Keratinocyte (primary cell): ENCODE measurements around the gene ATP6V0D1. TPM values are rescaled to one million over a fixed set of nuclear protein-coding genes. Genes with fewer than 3 reads are reported as not detected.

Experiments
- DNase-seq: peaks from one replicate; pipeline ENCODE4 v3.0.0-alpha.2; 2011; ENCODE audit warnings: low read depth, missing footprints, low spot score
- FAIRE-seq: peaks from 2 replicates; lab custom pipeline; 2011; peaks lifted over from hg19 to GRCh38; lab: Jason Lieb, UNC
- H2AFZ ChIP-seq: 2 replicates; pipeline ENCODE4 v1.6.0; 2012; ENCODE audit warnings: low read length, control low read depth, inconsistent platforms; ENCODE audit not compliant: control insufficient read depth
- H3K27ac ChIP-seq: 2 replicates; pipeline ENCODE4 v1.5.1; 2011; ENCODE audit warnings: low read length; ENCODE audit not compliant: control insufficient read depth, insufficient read depth
- H3K27me3 ChIP-seq: 3 replicates; pipeline ENCODE4 v1.6.0; 2011; ENCODE audit warnings: low read length; ENCODE audit not compliant: control insufficient read depth, insufficient read depth; ENCODE audit errors: extremely low read depth
- H3K36me3 ChIP-seq, 2 experiments: 2 replicates in 1 of 2; 3 replicates in 1 of 2; pipeline ENCODE4 v1.5.1; 2011; ENCODE audit warnings: low read length in 2 of 2, mild to moderate bottlenecking in 1 of 2; ENCODE audit not compliant: control insufficient read depth in 2 of 2, insufficient read depth in 2 of 2; ENCODE audit errors: extremely low read depth in 1 of 2
- H3K4me1 ChIP-seq: 3 replicates; pipeline ENCODE4 v1.5.1; 2011; ENCODE audit warnings: low read length; ENCODE audit not compliant: control insufficient read depth, insufficient read depth; ENCODE audit errors: extremely low read depth
- H3K4me2 ChIP-seq: 3 replicates; pipeline ENCODE4 v1.6.0; 2011; ENCODE audit warnings: low read depth, low read length; ENCODE audit not compliant: control insufficient read depth, insufficient read depth; ENCODE audit errors: extremely low read depth
- H3K4me3 ChIP-seq, 3 experiments: fragments of 200-600 bp in 1 of 3; sonication (generic) in 1 of 3; 2 replicates in 2 of 3; 3 replicates in 1 of 3; pipeline ENCODE4 v1.5.1; 2011 to 2016; ENCODE audit warnings: low read length in 3 of 3, mild to moderate bottlenecking in 3 of 3, control low read depth in 2 of 3, inconsistent platforms in 1 of 3, low read depth in 1 of 3, mixed read lengths in 1 of 3, mixed run types in 1 of 3, moderate library complexity in 1 of 3; ENCODE audit not compliant: control insufficient read depth in 2 of 3, insufficient read depth in 2 of 3; ENCODE audit errors: extremely low read depth in 1 of 3
- H3K79me2 ChIP-seq: 2 replicates; pipeline ENCODE4 v1.6.0; 2012; ENCODE audit warnings: low read length; ENCODE audit not compliant: control insufficient read depth, insufficient read depth
- H3K9ac ChIP-seq: 3 replicates; pipeline ENCODE4 v1.6.0; 2011; ENCODE audit warnings: low read length; ENCODE audit not compliant: control insufficient read depth, insufficient read depth; ENCODE audit errors: extremely low read depth
- H3K9me1 ChIP-seq: 3 replicates; pipeline ENCODE4 v1.6.0; 2011; ENCODE audit warnings: low read length; ENCODE audit not compliant: control insufficient read depth, insufficient read depth; ENCODE audit errors: extremely low read depth
- H3K9me3 ChIP-seq: 2 replicates; pipeline ENCODE4 v1.5.1; 2012; ENCODE audit warnings: low read depth, low read length; ENCODE audit not compliant: control insufficient read depth
- H4K20me1 ChIP-seq: 3 replicates; pipeline ENCODE4 v1.6.0; 2011; ENCODE audit warnings: low read length; ENCODE audit not compliant: control insufficient read depth, insufficient read depth; ENCODE audit errors: extremely low read depth
- CTCF ChIP-seq, 3 experiments: IDR thresholded peaks in 1 of 3; conservative IDR thresholded peaks in 1 of 3; optimal IDR thresholded peaks in 1 of 3; 2 replicates in 2 of 3; 3 replicates in 1 of 3; pipeline versions ENCODE3 to v1.5.1; 2011; ENCODE audit warnings: low read length in 3 of 3, mild to moderate bottlenecking in 3 of 3, moderate library complexity in 2 of 3, control low read depth in 1 of 3, inconsistent platforms in 1 of 3; ENCODE audit not compliant: insufficient read depth in 2 of 3; ENCODE audit errors: extremely low read depth in 1 of 3
- EZH2 ChIP-seq: IDR thresholded peaks from one replicate; pipeline ENCODE4 v1.6.1; 2012; ENCODE audit warnings: inconsistent platforms, mild to moderate bottlenecking, low read length, moderate library complexity
- dilution Hi-C: fragments of 300-500 bp; cut with MboI; formaldehyde crosslinking; loops from one replicate; pipeline ENCODE4 v1.7.0; 2020; ENCODE audit warnings: low sequenced_read_pairs; ENCODE audit not compliant: extremely low pct_ligation_motif_present
- polyA plus RNA-seq, 5 experiments: library from polyadenylated mRNA; depleted of rRNA in 3 of 5; stranded (reverse) in 3 of 5; stranded (forward) in 1 of 5; unstranded in 1 of 5; fragments of >200 nt; gene quantifications; 1 replicate in 1 of 5; 2 replicates in 3 of 5; 3 replicates in 1 of 5; pipeline versions ENCODE4 v1.2.1 to v1.2.3, GENCODE V29; 2011 to 2012; ENCODE audit warnings: missing spikeins in 2 of 5, low read depth in 1 of 5, low replicate concordance in 1 of 5

The ATP6V0D1 gene
- polyA plus RNA-seq, 1 donor (not counting 4 experiments of a cell fraction or from before 2014, with no cell fraction given): 97.1 TPM

GRCh38 chr16:67433131-67433719 lies 47.7 kb downstream of the ATP6V0D1 start:
- no peak for FAIRE-seq
- no peak for DNase-seq
- no peak for TF ChIP-seq CTCF (optimal IDR thresholded peaks at IDR 0.05 in 1 of 3, IDR thresholded peaks at IDR 0.05 in 1 of 3, conservative IDR thresholded peaks at IDR 0.05 in 1 of 3; ENCODE audit: extremely low read depth in 1 of 3, insufficient read depth in 2 of 3, low read length in 3 of 3)
- TF ChIP-seq EZH2: no peak
- peaks cover 12% of the 10 kb centered on the region for H3K4me1 ChIP-seq
- peaks cover 18% of the 10 kb centered on the region for H3K27me3 ChIP-seq
- H3K9ac ChIP-seq: no peak overlapping the region
- no peaks in the 10 kb centered on the region for H3K9me1 ChIP-seq
- H3K79me2 ChIP-seq: no peaks in the 10 kb centered on the region
- no peak overlapping the region for H3K27ac ChIP-seq
- H2AFZ ChIP-seq: no peak overlapping the region
- no peaks in the 10 kb centered on the region for H3K9me3 ChIP-seq
- H3K4me2 ChIP-seq: no peak overlapping the region
- H3K4me3 ChIP-seq: no peak overlapping the region
- H3K36me3 ChIP-seq: peaks cover 0 to 6% of the 10 kb centered on the region in 2 experiments
- dilution Hi-C loops: no loop called here
- H4K20me1 ChIP-seq: peaks cover 10% of the 10 kb centered on the region

DNA sequence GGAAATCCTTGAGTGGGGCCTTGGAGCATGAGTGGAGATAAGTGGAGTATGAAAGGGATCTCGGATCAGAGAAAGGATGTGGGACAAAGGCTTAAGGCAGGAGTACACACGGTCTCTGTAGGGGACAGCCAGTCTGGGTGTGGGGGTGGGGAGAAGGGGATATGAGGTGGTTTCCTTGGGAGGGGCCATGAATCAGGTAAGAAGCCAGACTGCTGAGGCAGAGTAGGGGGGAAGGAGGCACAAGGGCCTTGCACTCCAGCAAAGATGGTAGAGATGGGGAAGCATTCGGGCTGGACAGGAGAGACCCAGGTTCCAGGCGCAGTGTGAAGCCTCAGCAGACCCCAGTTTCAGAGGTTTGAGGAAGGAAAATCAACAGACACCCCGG lies 48.5 kb downstream of the ATP6V0D1 start:
- TF ChIP-seq EZH2: no peak
- TF ChIP-seq CTCF (optimal IDR thresholded peaks at IDR 0.05 in 1 of 3, IDR thresholded peaks at IDR 0.05 in 1 of 3, conservative IDR thresholded peaks at IDR 0.05 in 1 of 3; ENCODE audit: extremely low read depth in 1 of 3, insufficient read depth in 2 of 3, low read length in 3 of 3): no peak
- peaks cover 10% of the 10 kb centered on the region for H4K20me1 ChIP-seq
- H3K79me2 ChIP-seq: no peaks in the 10 kb centered on the region
- H3K27me3 ChIP-seq: peaks cover 18% of the 10 kb centered on the region
- peaks cover 12% of the 10 kb centered on the region for H3K4me1 ChIP-seq
- peaks cover 0 to 3% of the 10 kb centered on the region in 2 experiments for H3K36me3 ChIP-seq
- no peak overlapping the region for H3K9ac ChIP-seq
- no peaks in the 10 kb centered on the region for H3K9me3 ChIP-seq
- dilution Hi-C loops: no loop called here
- no peak overlapping the region for H3K4me3 ChIP-seq
- H3K27ac ChIP-seq: no peak overlapping the region
- no peak for FAIRE-seq
- H2AFZ ChIP-seq: no peak overlapping the region
- no peak overlapping the region for H3K4me2 ChIP-seq
- no peak for DNase-seq
- no peaks in the 10 kb centered on the region for H3K9me1 ChIP-seq
